DMS153 treated with DMSO at 0.1 percent for 48 hours (cell line): Measurements from ENCODE around the gene LRRC8C.
"Not testable (repeated sequence)": the region's sequence is repeated elsewhere in the genome, so short reads cannot be mapped to it uniquely, and the experiment has no call there.

Experiments
- DNase-seq: peaks from one replicate; lab custom pipeline; 2025; ENCODE audit not compliant: unreplicated experiment; lab: John Stamatoyannopoulos, UW

Gene LRRC8C

DNA sequence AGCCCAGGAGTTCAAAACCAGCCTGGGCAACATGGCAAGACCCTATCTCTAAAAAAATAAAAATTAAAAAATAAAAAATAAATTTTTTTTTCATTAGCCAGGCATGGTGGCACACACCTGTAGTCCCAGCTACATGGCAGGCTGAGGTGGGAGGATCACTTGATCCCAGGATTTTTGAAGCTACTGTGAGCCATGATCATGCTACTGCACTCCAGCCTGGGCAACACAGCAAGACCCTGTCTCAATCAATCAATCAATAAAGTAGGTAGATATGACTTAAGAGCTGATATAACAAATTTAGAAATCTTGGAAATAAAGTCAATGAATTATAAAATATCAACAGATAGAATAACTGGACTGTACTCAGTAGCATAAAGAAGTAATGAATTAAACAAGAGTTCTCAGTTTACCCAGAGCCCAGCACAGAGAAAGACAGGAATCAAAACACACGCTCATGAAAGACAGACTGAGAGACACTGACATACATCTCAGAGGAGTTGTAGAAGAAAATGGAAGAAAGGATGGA, 69.7 kb downstream of the LRRC8C start:
- no peak for DNase-seq

DNA sequence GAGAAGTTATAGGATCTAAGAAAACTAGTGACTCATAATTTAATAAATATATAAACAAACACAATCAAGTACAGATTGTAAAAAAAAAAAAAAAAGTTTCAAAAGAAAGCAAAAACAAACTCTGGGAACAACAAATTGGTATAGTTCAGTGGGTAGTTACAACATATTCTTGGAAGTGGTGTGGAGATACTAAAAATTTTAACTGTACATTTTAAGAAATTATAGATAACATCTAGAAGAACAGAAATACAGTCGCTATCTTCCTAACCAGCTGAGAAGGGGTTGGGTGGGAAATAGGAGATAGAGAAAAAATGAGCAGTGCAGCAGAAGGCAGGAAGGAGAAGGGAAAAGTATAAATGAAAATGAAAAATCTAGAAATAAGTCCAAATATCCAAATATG, 70.5 kb downstream of the LRRC8C start:
- DNase-seq = no peak

DNA sequence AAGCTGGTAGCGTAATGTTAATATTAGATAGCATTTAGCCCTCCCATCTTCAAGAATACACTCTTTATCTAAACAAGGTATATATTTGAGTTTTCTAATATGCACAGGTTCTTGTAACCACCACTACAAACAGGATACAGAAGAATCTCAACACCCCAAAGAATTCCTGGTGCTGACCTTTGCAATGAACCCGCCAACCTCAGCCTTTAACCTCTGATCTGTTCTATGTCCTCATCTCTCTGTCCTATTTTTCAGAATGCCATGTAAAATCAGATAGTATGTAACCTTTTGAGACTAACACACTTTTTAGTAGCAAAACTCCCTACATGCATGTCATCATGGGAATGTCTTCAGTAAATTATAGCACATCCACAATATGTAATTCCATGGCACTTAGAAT, 71.1 kb downstream of the LRRC8C start:
- DNase-seq = no peak

- DNase-seq = not testable (repeated sequence)
These were observed 72.0 kb downstream of the LRRC8C start for GRCh38 chr1:89704885-89705284.

DNA sequence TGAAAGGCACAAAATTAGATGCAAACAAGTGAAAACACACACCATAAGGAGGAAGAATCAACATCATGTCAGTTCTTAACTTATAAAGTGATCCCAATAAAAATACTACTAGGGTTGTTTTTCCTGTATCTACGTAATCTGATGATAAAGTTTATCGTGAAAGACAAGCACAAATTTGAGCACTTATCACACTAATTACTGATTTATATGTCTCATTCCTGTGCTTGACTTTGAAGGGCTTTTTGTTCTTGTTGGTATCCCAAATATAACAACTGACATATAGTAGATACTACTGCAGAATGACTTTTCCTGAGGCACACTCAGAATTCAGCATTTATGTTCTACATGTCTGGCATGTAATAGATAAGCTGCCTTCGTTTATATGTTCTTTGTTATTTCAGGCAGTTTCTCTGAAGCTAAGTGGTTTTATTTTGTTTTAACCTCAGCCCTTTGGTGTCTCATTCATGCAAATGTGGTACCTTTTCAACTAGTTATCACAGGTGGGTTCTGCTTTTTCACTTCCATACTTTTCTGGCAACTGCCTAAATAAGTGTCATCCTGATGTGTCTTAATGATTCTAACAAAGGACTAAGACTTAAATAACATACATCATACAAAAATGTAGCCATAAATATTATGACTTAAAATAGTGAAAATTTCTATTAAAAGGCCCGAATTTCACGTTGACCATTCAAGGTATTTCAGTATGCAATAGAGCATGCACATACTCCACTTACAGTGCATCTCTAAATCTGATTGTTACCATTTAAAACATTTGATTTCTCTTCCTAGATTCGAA, 73.2 kb downstream of the LRRC8C start:
- no peak for DNase-seq

GRCh38 chr1:89706700-89707012, 73.7 kb downstream of the LRRC8C start:
- DNase-seq = no peak

- no peak for DNase-seq
These were observed 75.9 kb downstream of the LRRC8C start for GRCh38 chr1:89708751-89709375.

DNA sequence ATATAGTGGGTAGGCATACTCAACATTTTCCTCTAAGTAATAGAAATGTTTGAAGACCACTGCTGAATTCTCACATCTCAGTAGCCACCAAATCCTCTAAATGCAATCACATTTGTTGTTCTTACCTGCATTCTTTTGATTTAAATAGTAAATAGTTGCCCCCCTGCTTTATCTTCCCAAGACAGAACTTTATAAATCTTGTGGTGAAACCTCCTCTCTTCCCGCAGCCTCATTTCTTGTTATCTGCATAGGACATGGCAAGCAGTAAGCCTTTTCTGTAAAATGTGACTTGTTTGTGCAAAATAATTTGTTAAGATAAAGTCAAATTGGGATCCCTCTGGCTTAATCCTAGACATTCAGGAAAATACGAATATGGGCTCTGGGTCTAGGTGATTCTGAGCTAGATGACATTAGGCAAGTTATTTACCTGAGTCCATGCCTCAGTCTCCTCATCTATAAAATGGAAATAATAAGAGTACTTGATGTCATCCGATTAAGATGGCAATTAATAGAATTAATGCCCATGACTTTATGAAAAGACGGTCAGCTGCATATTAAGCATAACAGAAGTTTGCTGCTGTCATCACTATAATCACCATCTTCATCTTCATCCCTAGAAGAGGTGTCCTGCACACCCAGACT, 77.7 kb downstream of the LRRC8C start:
- DNase-seq = no peak

- no peak for DNase-seq
These were observed 78.3 kb downstream of the LRRC8C start for GRCh38 chr1:89711140-89711778.

DNA sequence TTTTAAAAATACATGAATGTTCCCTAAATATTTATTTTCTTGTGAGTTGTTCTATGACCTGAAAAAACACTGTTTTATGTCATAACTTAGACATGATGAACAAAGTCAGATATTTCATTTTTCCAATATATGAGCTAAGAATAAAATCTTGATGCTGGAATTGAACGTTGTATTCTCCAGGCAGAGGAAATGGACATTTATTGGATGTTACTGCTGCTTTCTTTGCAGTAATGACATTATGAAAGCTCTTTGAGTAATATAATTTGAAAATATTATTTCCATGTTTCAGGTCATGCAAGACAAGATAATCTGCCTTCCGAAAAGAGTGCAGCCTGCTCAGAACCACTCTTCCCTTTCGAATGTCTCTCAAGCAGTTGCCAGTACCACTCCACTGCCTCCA, 79.5 kb downstream of the LRRC8C start:
- no peak for DNase-seq

- no peak for DNase-seq
These were observed 82.8 kb downstream of the LRRC8C start for GRCh38 chr1:89715677-89716076.

DNA sequence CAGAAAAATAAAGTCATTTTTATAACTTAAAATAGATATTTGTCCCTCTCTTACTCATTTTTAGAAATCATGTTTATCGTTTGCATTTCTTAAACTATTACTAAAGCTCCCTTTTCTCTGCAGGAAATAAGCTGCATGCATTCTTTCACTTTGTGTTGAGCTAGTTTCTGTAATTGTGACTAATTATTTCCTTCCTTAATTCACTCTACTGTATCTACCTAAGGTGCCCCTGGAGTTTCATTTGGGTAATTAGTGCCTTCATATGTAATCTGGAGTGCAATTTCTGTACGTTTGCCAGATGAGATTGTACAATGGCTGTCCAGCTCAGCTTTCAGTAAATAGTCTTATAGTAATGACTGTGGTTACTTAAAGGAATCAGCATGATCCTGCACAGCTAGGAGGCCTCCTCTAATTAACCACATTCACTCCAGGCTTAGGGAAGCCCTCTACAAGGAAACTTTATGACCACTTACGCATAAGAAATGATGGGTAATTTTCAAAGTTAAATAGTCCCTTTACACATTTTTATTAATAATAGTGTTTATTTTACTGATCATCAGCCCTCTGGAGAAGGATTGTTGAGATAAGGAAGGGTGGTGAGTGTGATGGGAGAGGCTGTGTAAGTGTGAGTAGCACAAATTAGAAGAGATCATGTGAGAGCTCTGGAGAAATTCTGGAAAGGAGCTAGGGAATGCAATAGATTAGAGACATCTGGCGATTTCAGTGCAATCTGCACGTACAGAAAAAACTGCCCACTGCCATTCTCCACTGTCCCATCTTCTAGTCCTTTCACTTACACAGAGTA, 86.8 kb downstream of the LRRC8C start:
- no peak for DNase-seq

- DNase-seq = no peak
These were observed 87.9 kb downstream of the LRRC8C start for GRCh38 chr1:89720839-89721238.

- DNase-seq = no peak
These were observed 88.4 kb downstream of the LRRC8C start for GRCh38 chr1:89721351-89721750.

DNA sequence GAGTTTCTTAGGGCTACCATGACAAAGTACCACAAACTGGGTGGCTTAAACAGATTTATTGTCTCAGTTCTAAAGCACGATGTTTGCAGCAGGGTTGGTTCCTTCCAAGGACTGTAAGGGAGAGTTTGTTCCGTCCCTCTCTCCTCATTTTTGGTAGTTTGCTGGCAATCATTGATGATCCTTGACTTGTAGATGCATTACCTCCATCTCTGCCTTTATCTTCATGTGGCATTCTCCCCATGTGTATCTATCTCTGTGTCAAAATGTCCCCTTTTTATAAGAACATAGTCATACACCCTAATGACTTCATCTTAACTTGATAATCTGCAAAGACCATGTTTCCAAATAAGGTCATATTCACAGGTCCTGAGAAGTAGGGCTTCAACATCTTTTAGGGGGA, 90.2 kb downstream of the LRRC8C start:
- DNase-seq = no peak

DNA sequence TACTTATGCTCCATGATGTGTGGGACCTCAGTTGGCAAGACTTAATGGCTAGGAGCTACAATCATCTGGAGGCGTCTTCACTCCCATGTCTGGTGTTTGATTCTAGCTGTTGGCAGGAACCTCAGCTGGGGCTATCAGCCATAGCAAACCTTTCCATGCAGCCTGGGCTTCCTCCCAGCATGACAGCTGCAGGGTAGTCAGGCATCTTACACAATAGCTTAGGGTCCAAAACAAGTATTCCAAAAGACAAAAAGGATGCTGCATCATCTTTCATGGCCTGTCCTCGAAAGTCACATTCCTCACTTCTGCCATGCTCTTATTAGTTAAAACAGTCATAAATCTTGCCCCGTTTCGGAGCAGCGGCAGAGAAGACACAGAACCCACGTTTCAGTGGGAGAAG, 90.9 kb downstream of the LRRC8C start:
- no peak for DNase-seq

GRCh38 chr1:89724369-89725010, 91.6 kb downstream of the LRRC8C start:
- DNase-seq = no peak

- DNase-seq = no peak
These were observed 92.1 kb downstream of the LRRC8C start for GRCh38 chr1:89725011-89725370.

- no peak for DNase-seq
These were observed 92.7 kb downstream of the LRRC8C start for GRCh38 chr1:89725631-89726030.

DNA sequence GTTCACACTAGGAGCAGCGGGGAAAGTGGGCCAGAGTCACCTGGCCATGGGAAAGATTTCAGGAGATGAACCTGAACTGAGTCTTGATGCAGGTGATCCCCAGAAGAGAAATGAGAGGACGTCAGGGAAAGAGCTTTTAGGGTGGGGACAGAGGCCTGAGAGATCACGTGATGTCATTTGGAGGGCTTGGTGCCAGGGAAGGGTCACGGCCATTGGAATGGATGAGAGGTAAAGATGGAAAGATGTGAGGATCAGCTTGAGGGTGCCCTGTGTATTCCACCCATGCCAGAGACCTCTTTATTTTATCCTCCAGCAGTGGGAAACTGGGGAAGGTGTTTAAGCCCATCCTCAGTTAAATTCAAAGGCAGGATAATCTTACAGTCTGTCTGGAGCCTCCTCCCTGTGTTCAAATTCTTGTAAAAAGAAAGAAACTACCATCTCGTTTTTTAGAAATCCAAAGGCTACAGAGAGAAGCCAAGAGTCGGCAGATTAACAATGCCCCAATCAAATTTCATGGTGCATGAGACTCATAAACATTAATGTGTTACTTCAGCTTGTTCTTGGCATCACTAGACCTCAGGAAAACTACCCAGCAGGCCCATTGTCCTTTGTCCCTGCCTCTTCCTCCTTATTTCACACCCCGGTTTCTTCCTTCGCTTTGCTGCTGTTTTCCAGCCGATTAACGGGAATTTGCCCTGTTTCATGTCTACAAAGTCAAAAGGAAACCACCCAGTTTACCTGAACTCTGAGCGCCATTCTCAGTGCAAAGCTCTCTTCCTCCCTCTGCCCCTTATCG, 94.8 kb downstream of the LRRC8C start:
- DNase-seq = no peak
